Gastroesophageal sphincter (tissue), 3 donors: ENCODE data around the gene ZSCAN16.

Experiments used
- EP300 ChIP-seq: sonication (generic); formaldehyde crosslinking; IDR thresholded peaks from one replicate; pipeline ENCODE4 v1.6.1; 2017; ENCODE audit warnings: antibody characterized with exemption, mild to moderate bottlenecking
- POLR2A ChIP-seq, 2 donors: fragments of 450-650 bp; IDR thresholded peaks; one replicate each; pipeline ENCODE4 v1.6.1; 2017; ENCODE audit warnings: antibody characterized with exemption in 2 of 2, mild to moderate bottlenecking in 2 of 2, moderate library complexity in 1 of 2
- POLR2AphosphoS5 ChIP-seq: sonication (generic); formaldehyde crosslinking; IDR thresholded peaks from one replicate; pipeline ENCODE4 v1.6.1; 2017; ENCODE audit warnings: antibody characterized with exemption
- TF ChIP-seq, protein P1 (sequence below), 4 experiments: fragments of 200-600 bp in 2 of 4; fragments of 450-650 bp in 2 of 4; sonication (generic) in 1 of 4; IDR thresholded peaks; one replicate each; pipeline ENCODE4 v1.5.1; 2017 to 2019; ENCODE audit warnings: antibody characterized with exemption in 4 of 4, mild to moderate bottlenecking in 2 of 4, moderate library complexity in 2 of 4

- TF ChIP-seq, protein P1, sequence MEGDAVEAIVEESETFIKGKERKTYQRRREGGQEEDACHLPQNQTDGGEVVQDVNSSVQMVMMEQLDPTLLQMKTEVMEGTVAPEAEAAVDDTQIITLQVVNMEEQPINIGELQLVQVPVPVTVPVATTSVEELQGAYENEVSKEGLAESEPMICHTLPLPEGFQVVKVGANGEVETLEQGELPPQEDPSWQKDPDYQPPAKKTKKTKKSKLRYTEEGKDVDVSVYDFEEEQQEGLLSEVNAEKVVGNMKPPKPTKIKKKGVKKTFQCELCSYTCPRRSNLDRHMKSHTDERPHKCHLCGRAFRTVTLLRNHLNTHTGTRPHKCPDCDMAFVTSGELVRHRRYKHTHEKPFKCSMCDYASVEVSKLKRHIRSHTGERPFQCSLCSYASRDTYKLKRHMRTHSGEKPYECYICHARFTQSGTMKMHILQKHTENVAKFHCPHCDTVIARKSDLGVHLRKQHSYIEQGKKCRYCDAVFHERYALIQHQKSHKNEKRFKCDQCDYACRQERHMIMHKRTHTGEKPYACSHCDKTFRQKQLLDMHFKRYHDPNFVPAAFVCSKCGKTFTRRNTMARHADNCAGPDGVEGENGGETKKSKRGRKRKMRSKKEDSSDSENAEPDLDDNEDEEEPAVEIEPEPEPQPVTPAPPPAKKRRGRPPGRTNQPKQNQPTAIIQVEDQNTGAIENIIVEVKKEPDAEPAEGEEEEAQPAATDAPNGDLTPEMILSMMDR (IDR thresholded peaks at IDR 0.05) = peak in 2 of 4 experiments; percentile 1 to 8
- TF ChIP-seq POLR2A (IDR thresholded peaks at IDR 0.05) (peak in 1 of 2 donors; percentile 26), POLR2AphosphoS5 (peak; percentile 70), EP300 (no peak)
These were observed 43.6 kb upstream of the ZSCAN16 start for GRCh38 chr6:28080631-28081485.
